ENCODE measurements around the gene CREB3. TPM values are rescaled to one million over a fixed set of nuclear protein-coding genes. Genes with fewer than 3 reads are reported as not detected.

CREB3 gene
- total RNA-seq, 2 experiments from 2014 or later = 20.5 to 24.7 TPM

- Mint-ChIP-seq H3K27ac (peak overlapping the region; percentile 29), H3K4me3 (no peak overlapping the region), H3K4me1 (peaks cover 23% of the 10 kb centered on the region), H3K9me3 (ENCODE audit: low read depth) (no peaks in the 10 kb centered on the region), H3K36me3 (peaks cover 18% of the 10 kb centered on the region), H3K27me3 (no peaks in the 10 kb centered on the region)
- ATAC-seq (no peak), DNase-seq (no peak)
- CTCF ChIA-PET = interaction anchor here (1.2 to 11.1 kb wide), 7 partner anchors 13 to 148 kb away, joined by 3 to 150 read pairs (median 11); partner anchors contain the start of genes GBA2 and RGP1
Observed at GRCh38 chr9:35734096-35734495, 1.6 kb downstream of the CREB3 start.

- peak; percentile 83 for DNase-seq
- CTCF ChIA-PET = interaction anchor here (0.5 to 11.1 kb wide), 21 partner anchors 9 to 167 kb away, joined by 3 to 150 read pairs (median 5); partner anchors contain the start of genes GBA2, HINT2, RGP1 and SPAG8
- H3K4me3 Mint-ChIP-seq = no peak overlapping the region
- H3K4me1 Mint-ChIP-seq = peaks cover 20% of the 10 kb centered on the region
- peaks cover 21% of the 10 kb centered on the region for H3K36me3 Mint-ChIP-seq
- no peaks in the 10 kb centered on the region for H3K9me3 Mint-ChIP-seq (ENCODE audit: low read depth)
- H3K27ac Mint-ChIP-seq = no peak overlapping the region
- no peak for ATAC-seq
- H3K27me3 Mint-ChIP-seq = no peaks in the 10 kb centered on the region
Observed at GRCh38 chr9:35736201-35736633, 3.8 kb downstream of the CREB3 start.

- H3K36me3 Mint-ChIP-seq = peaks cover 21% of the 10 kb centered on the region
- H3K27me3 Mint-ChIP-seq = no peaks in the 10 kb centered on the region
- no peak overlapping the region for H3K27ac Mint-ChIP-seq
- no peaks in the 10 kb centered on the region for H3K9me3 Mint-ChIP-seq (ENCODE audit: low read depth)
- CTCF ChIA-PET = interaction anchor here (1.0 to 11.1 kb wide), 7 partner anchors 10 to 145 kb away, joined by 3 to 150 read pairs (median 7); partner anchors contain the start of genes GBA2 and RGP1
- ATAC-seq (no peak), DNase-seq (no peak)
- H3K4me1 Mint-ChIP-seq = peaks cover 26% of the 10 kb centered on the region
- no peak overlapping the region for H3K4me3 Mint-ChIP-seq
Observed at GRCh38 chr9:35737143-35737542, 4.7 kb downstream of the CREB3 start.

GRCh38 chr9:35738186-35738585 lies 5.7 kb downstream of the CREB3 start:
- Mint-ChIP-seq H3K27me3 (no peaks in the 10 kb centered on the region), H3K27ac (no peak overlapping the region), H3K4me1 (peaks cover 31% of the 10 kb centered on the region), H3K36me3 (peaks cover 21% of the 10 kb centered on the region), H3K9me3 (ENCODE audit: low read depth) (no peaks in the 10 kb centered on the region), H3K4me3 (no peak overlapping the region)
- DNase-seq = no peak
- CTCF ChIA-PET = interaction anchor here (0.6 to 11.1 kb wide), 6 partner anchors 9 to 144 kb away, joined by 3 to 150 read pairs (median 6); partner anchors contain the start of genes GBA2 and RGP1
- ATAC-seq = no peak

GRCh38 chr9:35738924-35739323 lies 6.5 kb downstream of the CREB3 start:
- H3K27me3 Mint-ChIP-seq = no peaks in the 10 kb centered on the region
- CTCF ChIA-PET = interaction anchor here (3.4 to 11.1 kb wide), 2 partner anchors 8 to 43 kb away, joined by 13 to 150 read pairs; partner anchors contain the start of genes GBA2 and RGP1
- H3K4me3 Mint-ChIP-seq = no peak overlapping the region
- H3K27ac Mint-ChIP-seq = no peak overlapping the region
- peaks cover 28% of the 10 kb centered on the region for H3K4me1 Mint-ChIP-seq
- peaks cover 27% of the 10 kb centered on the region for H3K36me3 Mint-ChIP-seq
- ATAC-seq = no peak
- H3K9me3 Mint-ChIP-seq (ENCODE audit: low read depth) = no peaks in the 10 kb centered on the region
- no peak for DNase-seq

GRCh38 chr9:35740243-35740642 lies 7.8 kb downstream of the CREB3 start:
- ATAC-seq (no peak), DNase-seq (no peak)
- peaks cover 24% of the 10 kb centered on the region for H3K4me1 Mint-ChIP-seq
- H3K4me3 Mint-ChIP-seq = no peak overlapping the region
- no peak overlapping the region for H3K27ac Mint-ChIP-seq
- H3K27me3 Mint-ChIP-seq = no peaks in the 10 kb centered on the region
- CTCF ChIA-PET = interaction anchor here (1.3 to 11.1 kb wide), 5 partner anchors 7 to 142 kb away, joined by 4 to 150 read pairs (median 16); partner anchors contain the start of genes GBA2, MSMP and RGP1
- H3K9me3 Mint-ChIP-seq (ENCODE audit: low read depth) = no peaks in the 10 kb centered on the region
- peaks cover 29% of the 10 kb centered on the region for H3K36me3 Mint-ChIP-seq

GRCh38 chr9:35741740-35742139 lies 9.3 kb downstream of the CREB3 start:
- Mint-ChIP-seq H3K36me3 (peaks cover 32% of the 10 kb centered on the region), H3K9me3 (ENCODE audit: low read depth) (no peaks in the 10 kb centered on the region), H3K4me1 (peaks cover 33% of the 10 kb centered on the region), H3K4me3 (no peak overlapping the region), H3K27ac (peak overlapping the region; percentile 20), H3K27me3 (no peaks in the 10 kb centered on the region)
- CTCF ChIA-PET = interaction anchor here (1.1 to 6.8 kb wide), 5 partner anchors 9 to 140 kb away, joined by 3 to 37 read pairs (median 6); partner anchors contain the start of genes CREB3, MSMP and TLN1
- ATAC-seq (peak; percentile 60), DNase-seq (peak; percentile 58)

GRCh38 chr9:35743452-35743851 lies 11.0 kb downstream of the CREB3 start:
- Mint-ChIP-seq H3K4me1 (peaks cover 48% of the 10 kb centered on the region), H3K4me3 (no peak overlapping the region), H3K9me3 (ENCODE audit: low read depth) (no peaks in the 10 kb centered on the region), H3K27ac (no peak overlapping the region), H3K36me3 (peaks cover 31% of the 10 kb centered on the region), H3K27me3 (no peaks in the 10 kb centered on the region)
- ATAC-seq (no peak), DNase-seq (no peak)
- CTCF ChIA-PET = interaction anchor here (4.3 to 7.2 kb wide), 3 partner anchors 8 to 16 kb away, joined by 16 to 150 read pairs (median 37); partner anchors contain the start of genes CREB3, MSMP and TLN1

GRCh38 chr9:35743880-35744518 lies 11.5 kb downstream of the CREB3 start:
- no peak overlapping the region for H3K4me3 Mint-ChIP-seq
- DNase-seq = no peak
- no peaks in the 10 kb centered on the region for H3K9me3 Mint-ChIP-seq (ENCODE audit: low read depth)
- no peak for ATAC-seq
- CTCF ChIA-PET = interaction anchor here (4.3 to 7.2 kb wide), 3 partner anchors 9 to 16 kb away, joined by 16 to 150 read pairs (median 37); partner anchors contain the start of genes CREB3, MSMP and TLN1
- H3K36me3 Mint-ChIP-seq = peaks cover 26% of the 10 kb centered on the region
- H3K27ac Mint-ChIP-seq = no peak overlapping the region
- H3K4me1 Mint-ChIP-seq = peaks cover 48% of the 10 kb centered on the region
- no peaks in the 10 kb centered on the region for H3K27me3 Mint-ChIP-seq

GRCh38 chr9:35745569-35745968 lies 13.1 kb downstream of the CREB3 start:
- H3K9me3 Mint-ChIP-seq (ENCODE audit: low read depth) = no peaks in the 10 kb centered on the region
- CTCF ChIA-PET = interaction anchor here (0.7 to 7.2 kb wide), 4 partner anchors 10 to 194 kb away, joined by 3 to 150 read pairs (median 20); partner anchors contain the start of genes CREB3, MSMP and TLN1
- peaks cover 56% of the 10 kb centered on the region for H3K4me1 Mint-ChIP-seq
- peak overlapping the region; percentile 1 for H3K27ac Mint-ChIP-seq
- no peaks in the 10 kb centered on the region for H3K27me3 Mint-ChIP-seq
- no peak for DNase-seq
- H3K36me3 Mint-ChIP-seq = peaks cover 20% of the 10 kb centered on the region
- no peak overlapping the region for H3K4me3 Mint-ChIP-seq
- no peak for ATAC-seq

- Mint-ChIP-seq H3K36me3 (peaks cover 26% of the 10 kb centered on the region), H3K27ac (no peak overlapping the region), H3K27me3 (no peaks in the 10 kb centered on the region), H3K9me3 (ENCODE audit: low read depth) (no peaks in the 10 kb centered on the region), H3K4me1 (peaks cover 59% of the 10 kb centered on the region), H3K4me3 (peak overlapping the region; percentile 80)
- ATAC-seq (no peak), DNase-seq (no peak)
- CTCF ChIA-PET = interaction anchor here (1.3 to 7.2 kb wide), 6 partner anchors 9 to 136 kb away, joined by 3 to 150 read pairs (median 16); partner anchors contain the start of genes CREB3, MSMP and TLN1
Observed at GRCh38 chr9:35746583-35746982, 14.1 kb downstream of the CREB3 start.

- Mint-ChIP-seq H3K4me1 (peaks cover 44% of the 10 kb centered on the region), H3K27me3 (no peaks in the 10 kb centered on the region), H3K9me3 (ENCODE audit: low read depth) (no peaks in the 10 kb centered on the region), H3K36me3 (peaks cover 29% of the 10 kb centered on the region), H3K27ac (peak overlapping the region; percentile 73), H3K4me3 (peak overlapping the region; percentile 80)
- DNase-seq (no peak), ATAC-seq (no peak)
- CTCF ChIA-PET = interaction anchor here (0.9 to 7.2 kb wide), 18 partner anchors 8 to 178 kb away, joined by 3 to 150 read pairs (median 7); partner anchors contain the start of genes CREB3, HINT2, SPAG8 and TLN1
Observed at GRCh38 chr9:35748242-35748857, 15.9 kb downstream of the CREB3 start.

Data from activated CD8-positive, alpha-beta memory T cell treated with anti-CD3 and anti-CD28 coated beads, Interleukin-2, amount 10 ng/mL, durations not matched to agents 7 days and 5 days (primary cell).